HK-2 (cell line): ENCODE results near the gene MCTP1.
"Not testable (repeated sequence)": the region's sequence is repeated elsewhere in the genome, so short reads cannot be mapped to it uniquely, and the experiment has no call there.

Source experiments
- DNase-seq: peaks from one replicate; pipeline ENCODE4 v3.0.0-alpha.2; 2018; ENCODE audit not compliant: unreplicated experiment

Gene MCTP1

DNA sequence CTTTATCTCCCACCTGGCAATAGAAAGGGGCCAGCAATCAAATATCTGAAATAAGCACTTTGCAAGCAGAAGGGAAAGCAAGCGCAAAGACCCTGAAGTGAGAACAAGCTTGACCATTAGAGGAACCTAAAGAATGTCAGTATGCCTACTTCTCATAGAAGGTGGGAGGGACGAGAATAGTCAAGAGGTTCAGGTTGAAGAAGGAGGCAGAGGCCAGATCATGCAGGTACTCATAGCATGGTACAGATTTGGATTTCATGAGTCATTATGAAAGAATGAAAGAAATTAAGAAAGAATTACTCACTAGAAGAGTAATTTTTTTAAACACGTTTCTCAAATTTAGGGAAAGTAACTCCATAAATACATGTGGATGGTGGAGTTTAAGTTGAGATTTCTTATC lies 33.7 kb downstream of the MCTP1 start:
- no peak for DNase-seq

DNA sequence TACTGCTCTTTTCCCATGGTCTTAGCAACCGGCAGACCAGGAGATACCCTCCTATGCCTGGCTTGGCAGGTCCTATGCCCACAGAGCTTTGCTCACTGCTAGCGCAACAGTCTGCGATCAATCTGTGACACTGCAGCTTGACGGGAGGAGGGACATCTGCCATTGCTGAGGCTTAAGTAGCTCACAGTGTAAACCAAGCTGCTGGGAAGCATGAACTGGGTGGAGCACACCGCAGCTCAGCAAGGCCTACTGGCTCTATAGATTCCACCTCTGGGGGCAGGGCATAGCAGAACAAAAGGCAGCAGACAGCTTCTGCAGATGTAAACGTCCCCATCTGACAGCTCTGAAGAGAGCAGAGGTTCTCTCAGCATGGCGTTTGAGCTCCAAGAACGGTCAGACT lies 40.4 kb downstream of the MCTP1 start:
- no peak for DNase-seq

GRCh38 chr5:95241635-95242034 lies 43.3 kb downstream of the MCTP1 start:
- no peak for DNase-seq

GRCh38 chr5:95241161-95241560 lies 43.7 kb downstream of the MCTP1 start:
- no peak for DNase-seq

DNA sequence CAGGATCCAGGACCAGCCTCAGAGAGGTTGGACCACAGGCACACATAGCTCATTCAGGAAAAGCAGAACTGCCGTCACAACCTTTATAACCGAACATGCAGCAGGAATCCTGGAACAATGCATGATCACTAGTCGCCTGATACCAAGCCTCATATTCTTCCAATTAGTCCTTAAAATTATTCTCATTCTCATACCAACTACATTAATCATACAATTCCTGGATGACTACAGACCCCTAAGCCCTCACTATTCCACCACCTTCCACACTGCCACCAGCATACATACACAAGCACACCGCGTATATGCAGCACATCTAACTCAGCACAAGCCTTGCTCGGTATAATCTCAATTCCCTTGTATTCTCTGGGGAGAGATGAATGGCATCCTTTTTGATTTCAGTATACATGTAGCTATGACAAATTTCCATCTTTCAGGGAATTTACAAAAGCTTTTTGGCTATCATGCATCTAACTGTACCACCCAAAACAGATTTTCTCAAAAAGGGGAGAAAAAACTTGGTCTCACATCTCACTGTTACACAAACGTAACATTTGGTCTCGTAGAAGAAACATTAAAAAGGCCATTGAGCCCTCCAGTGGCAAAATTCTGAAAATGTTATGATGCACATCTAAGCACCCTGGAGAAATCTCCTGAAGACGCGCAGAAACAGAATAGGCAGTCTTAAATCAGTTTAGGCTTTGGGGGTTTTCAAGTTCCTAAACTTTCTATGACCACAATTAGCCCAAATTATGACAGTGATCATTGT lies 46.2 kb downstream of the MCTP1 start:
- DNase-seq: no peak

DNA sequence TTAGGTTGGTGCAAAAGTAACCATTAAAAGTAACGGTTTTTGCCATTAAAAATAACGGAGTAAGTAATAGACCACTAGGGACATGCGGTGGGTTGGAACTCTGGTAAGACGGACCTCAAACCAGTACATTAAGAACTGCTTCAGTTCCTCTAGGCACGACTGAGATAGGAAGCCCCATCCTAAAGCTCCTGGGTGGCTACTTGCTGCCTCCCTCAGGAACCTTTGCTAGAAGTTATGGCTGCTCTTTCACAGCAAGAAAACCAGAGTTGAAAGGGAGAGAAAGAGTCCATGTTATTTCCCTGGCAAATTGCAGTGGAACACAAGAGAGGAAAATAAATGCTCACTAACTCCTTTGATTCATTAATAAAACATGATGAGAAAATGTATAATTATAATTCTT lies 47.6 kb downstream of the MCTP1 start:
- DNase-seq: no peak

DNA sequence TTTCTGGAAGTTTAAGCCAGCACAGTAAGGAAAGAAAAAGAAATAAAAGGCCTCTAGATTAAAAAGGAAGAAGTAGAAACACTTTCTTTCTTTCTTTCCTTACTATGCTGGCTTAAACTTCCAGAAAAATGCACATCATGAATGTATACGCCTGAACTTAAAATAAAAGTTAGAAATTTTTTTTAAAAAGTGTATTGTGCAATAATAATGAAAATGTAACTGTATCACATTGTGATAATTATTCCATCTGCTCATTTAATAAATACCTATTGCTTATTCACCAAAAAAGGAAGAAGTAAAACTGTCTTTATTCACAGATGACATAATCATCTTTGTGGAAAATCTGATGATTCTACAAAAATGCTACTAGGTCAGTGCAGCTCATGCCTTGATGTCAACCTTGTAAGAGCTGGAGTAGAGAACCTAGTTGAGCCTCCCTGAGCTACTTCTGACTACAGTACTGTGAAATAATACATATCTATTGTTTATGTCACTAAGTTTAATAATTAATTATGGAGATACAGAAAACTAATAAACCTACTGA lies 49.4 kb downstream of the MCTP1 start:
- no peak for DNase-seq

GRCh38 chr5:95229646-95230045 lies 55.2 kb downstream of the MCTP1 start:
- no peak for DNase-seq

GRCh38 chr5:95224701-95225459 lies 60.0 kb downstream of the MCTP1 start:
- no peak for DNase-seq

GRCh38 chr5:95223566-95224258 lies 61.2 kb downstream of the MCTP1 start:
- DNase-seq: no peak

DNA sequence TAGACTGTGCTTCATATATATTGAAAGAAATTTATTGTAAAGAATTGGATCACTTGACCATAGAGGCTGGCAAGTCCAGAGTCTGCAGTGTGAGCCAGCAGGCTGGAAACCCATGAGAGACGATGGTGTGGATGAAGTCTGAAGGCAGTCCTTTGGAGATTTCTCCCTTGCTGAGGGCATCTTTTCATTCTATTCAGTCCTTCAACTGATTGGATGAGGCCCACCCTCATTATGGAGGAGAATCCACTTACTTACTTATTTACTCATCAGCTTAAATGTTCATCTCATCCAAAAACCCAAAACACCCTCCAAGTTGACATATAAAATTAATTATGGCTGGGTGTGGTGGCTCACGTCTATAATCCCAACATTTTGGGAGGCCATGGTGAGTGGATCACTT lies 62.1 kb downstream of the MCTP1 start:
- DNase-seq: no peak

GRCh38 chr5:95221234-95221633 lies 63.7 kb downstream of the MCTP1 start:
- DNase-seq: no peak

DNA sequence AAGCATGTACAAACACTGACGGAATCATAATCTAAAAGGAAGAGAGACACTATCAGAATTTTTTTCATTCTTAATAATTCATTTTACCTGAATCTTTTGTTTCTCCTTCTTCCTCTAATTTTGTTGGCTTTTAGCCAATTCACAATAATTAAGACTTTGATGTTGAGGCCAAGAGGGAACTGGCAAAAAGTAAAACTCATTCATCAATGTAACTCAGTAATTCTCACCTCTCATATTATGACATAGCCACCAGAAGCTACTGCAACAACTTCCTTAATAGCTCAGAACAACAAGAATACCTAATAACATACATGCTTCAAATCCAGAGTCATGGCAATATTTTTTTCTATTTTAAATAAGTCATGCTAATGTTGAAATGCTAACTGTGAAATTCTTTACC lies 64.5 kb downstream of the MCTP1 start:
- DNase-seq: no peak

DNA sequence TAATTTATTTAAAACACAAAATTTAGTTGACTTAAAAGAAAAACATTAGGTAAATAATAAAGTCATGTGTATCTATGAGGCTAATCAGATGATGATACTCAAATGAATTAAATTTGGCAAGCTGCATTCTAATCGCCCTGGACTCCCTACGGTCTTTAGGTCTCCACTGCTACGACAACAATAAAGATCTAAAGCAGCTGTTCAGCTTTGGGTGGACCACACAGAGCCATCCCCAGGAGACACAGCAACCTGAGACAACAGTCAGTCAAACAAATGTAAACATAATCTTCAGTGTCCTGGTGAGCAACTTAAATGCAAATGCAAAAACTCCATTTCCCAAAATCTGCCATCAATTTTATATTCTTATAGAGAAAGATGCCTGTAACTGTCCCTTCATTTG lies 65.5 kb downstream of the MCTP1 start:
- DNase-seq: no peak

- no peak for DNase-seq
These were observed 67.0 kb downstream of the MCTP1 start for GRCh38 chr5:95217881-95218280.

DNA sequence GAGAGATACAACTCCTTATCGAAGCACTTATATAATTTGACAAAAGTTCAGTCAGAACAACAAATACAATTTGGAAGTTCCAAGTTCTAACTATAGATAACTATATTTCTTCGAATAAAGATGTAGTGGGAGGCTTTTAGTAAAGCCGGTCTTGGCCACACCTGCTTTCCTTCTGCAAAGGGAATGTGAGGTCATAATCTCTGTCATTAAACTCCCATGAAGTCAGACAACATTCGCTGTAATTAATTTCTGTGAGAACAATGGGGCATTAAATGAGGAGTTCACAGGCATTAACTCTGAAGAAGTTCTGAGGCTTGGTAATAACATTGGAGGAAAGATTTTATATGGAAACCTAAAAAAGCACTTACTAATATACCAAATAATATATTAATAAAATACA lies 67.5 kb downstream of the MCTP1 start:
- no peak for DNase-seq

DNA sequence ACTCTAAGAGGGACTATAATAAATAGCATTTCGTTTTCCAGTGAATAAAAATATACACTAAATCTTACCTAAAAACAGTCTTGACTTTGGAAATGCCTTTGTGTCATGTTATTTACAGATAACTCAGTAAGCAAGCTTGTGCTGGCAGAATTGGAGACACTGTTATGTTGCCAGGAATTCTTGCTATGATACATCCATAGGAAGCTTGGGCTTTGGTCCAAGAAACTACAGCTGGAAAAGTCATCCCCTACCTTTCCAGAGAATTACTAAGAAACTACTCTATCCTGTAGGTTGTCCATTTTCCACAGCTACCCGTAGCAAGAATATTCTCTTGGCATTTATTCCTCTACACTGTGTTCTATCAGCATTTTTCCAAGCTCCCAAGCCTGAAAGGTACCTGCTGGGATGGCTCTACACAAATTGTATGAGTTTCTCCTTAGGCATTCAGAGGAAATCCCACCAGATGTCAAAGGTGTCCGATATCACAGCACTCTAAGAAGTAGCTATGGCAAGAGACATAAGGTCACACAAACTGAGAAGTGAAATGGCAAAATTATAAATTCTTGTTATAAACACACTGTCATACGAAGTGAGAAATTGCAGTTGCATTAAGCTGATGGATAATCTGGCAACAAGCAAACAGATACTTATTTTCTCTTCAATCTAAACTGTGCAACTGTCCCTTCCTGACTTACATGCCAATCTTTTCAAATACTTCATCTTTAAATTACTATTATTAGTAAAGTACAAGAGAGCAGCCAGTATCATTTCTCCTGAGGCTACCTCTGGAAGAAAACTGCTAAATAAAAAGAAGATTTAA lies 68.5 kb downstream of the MCTP1 start:
- DNase-seq: no peak

DNA sequence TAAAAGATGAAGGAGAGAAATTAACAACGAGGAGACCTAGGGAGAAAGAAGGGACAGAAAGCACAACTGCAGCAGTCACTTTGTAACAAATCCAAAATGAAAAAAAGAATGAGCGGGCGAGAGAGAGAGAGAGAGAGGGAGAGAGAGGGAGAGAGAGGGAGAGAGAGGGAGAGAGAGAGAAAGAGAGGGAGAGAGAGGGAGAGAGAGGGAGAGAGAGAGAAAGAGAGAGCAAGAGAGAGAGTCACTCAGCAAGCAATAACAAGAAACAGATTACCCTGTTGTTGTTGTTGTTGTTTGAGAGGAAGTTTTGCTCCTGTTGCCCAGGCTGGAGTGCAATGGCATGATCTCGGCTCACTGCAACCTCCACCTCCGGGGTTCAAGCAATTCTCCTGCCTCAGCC lies 77.1 kb downstream of the MCTP1 start:
- DNase-seq: not testable (repeated sequence)

GRCh38 chr5:95194856-95195255 lies 90.0 kb downstream of the MCTP1 start:
- no peak for DNase-seq

GRCh38 chr5:95191330-95191729 lies 93.6 kb downstream of the MCTP1 start:
- DNase-seq: no peak

DNA sequence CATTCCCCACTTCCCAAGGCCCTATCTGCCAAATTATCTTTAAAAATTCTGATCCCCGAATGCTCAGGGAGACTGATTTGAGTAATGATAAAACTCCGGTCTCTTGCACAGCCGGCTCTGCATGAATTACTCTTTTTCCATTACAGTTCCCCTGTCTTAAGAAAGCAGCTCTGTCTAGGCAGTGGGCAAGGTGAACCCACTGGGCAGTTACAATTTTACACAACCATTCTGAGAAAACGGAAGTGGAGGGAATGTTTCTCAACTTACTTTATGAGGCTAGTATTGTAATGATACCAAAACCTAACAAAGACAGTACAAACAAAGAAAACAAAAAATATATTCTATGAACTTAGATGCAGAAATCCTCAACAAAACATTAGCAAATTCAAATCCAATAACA lies 100.0 kb downstream of the MCTP1 start:
- DNase-seq: no peak

- DNase-seq: no peak
These were observed 103.2 kb downstream of the MCTP1 start for GRCh38 chr5:95181644-95182043.
